CD4-positive, alpha-beta T cell treated with Interleukin-12 subunit alpha and Interleukin-12 subunit beta, for 1 hour (primary cell): Measurements from ENCODE around the gene CAMK2A.

Source experiments
- DNase-seq: peaks from one replicate; pipeline ENCODE4 v3.0.0-alpha.2; 2020

CAMK2A gene

GRCh38 chr5:150183436-150183835 is 106.1 kb downstream of the CAMK2A start:
- DNase-seq = no peak

- DNase-seq = no peak
These were observed 106.8 kb downstream of the CAMK2A start for GRCh38 chr5:150182774-150183173.

GRCh38 chr5:150181766-150182545 is 107.6 kb downstream of the CAMK2A start:
- no peak for DNase-seq

GRCh38 chr5:150181027-150181426 is 108.5 kb downstream of the CAMK2A start:
- no peak for DNase-seq

GRCh38 chr5:150180241-150181026 is 109.1 kb downstream of the CAMK2A start:
- DNase-seq = no peak

- DNase-seq = no peak
These were observed 110.5 kb downstream of the CAMK2A start for GRCh38 chr5:150179019-150179620.

DNA sequence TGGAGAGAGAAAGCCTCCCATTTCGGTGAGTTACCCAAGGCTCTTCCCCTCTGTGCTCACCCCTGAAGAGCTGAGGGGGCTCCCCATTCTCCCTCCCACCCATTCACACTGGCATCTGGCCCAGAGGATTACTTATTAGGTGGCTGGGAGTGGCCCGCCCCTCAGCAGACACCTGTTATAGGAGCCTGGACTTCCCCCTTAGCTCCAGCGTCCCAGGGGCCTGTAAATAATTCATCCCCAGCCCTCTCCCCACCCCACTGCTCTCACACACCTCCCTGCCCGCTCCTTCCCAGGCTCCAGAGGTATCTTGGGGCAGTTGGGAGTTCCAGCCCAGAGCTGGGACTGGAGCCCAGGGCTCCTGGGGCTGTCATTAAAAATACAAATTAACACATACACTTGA is 111.3 kb downstream of the CAMK2A start:
- no peak for DNase-seq

- DNase-seq = no peak
These were observed 111.9 kb downstream of the CAMK2A start for GRCh38 chr5:150177721-150178120.

- DNase-seq = no peak
These were observed 112.7 kb downstream of the CAMK2A start for GRCh38 chr5:150176745-150177477.

GRCh38 chr5:150175536-150175935 is 114.0 kb downstream of the CAMK2A start:
- DNase-seq = no peak

DNA sequence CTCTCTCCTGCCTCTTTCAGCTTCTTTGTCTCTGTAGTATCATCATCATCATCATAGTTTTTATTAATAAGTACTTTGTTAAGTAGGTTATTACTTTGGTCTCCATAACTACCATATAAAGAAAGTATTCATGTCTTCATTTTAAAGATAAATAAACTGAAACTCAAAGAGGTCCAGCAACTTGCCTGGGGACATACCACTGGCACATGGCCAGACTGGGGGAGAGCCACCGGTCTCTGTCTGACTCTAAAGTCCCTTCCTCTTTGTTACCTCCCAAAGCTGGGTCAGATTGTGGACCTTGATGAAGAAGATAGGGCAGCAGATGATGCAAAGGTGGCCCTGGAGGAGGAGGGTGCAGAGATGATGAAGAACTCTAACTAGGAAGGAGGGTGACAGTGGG is 114.5 kb downstream of the CAMK2A start:
- no peak for DNase-seq

GRCh38 chr5:150174285-150174684 is 115.3 kb downstream of the CAMK2A start:
- DNase-seq = no peak

GRCh38 chr5:150173161-150173560 is 116.4 kb downstream of the CAMK2A start:
- no peak for DNase-seq

- DNase-seq = no peak
These were observed 117.0 kb downstream of the CAMK2A start for GRCh38 chr5:150172556-150172955.

GRCh38 chr5:150172145-150172544 is 117.4 kb downstream of the CAMK2A start:
- DNase-seq = no peak
